ENCODE measurements around the gene AP1M1.

AP1M1 gene

DNA sequence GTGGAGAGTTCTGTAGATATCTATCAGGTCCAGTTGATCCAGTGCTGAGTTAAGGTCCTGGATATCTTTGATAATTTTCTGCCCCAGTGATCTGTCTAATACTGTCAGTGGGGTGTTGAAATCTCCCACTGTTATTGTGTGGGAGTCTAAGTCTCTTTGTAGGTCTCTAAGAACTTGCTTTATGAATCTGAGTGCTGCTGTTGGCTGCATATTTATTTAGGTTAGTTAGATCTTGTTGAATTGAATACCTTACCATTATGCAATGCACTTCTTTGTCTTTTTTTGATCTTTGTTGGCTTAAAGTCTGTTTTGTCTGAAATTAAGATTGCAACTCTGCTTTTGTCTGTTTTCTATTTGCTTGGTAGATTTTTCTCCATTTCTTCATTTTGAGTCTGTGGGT is 15.4 kb downstream of the AP1M1 start:
- Mint-ChIP-seq H3K4me3 (peak overlapping the region; percentile 18 to 31), H3K27ac (peak overlapping the region in 1 of 2 donors; percentile 16), H3K4me1 (peaks cover 87% of the 10 kb centered on the region), H3K9me3 (no peaks in the 10 kb centered on the region), H3K27me3 (no peaks in the 10 kb centered on the region)
- no peak for ATAC-seq
- no peak for DNase-seq

DNA sequence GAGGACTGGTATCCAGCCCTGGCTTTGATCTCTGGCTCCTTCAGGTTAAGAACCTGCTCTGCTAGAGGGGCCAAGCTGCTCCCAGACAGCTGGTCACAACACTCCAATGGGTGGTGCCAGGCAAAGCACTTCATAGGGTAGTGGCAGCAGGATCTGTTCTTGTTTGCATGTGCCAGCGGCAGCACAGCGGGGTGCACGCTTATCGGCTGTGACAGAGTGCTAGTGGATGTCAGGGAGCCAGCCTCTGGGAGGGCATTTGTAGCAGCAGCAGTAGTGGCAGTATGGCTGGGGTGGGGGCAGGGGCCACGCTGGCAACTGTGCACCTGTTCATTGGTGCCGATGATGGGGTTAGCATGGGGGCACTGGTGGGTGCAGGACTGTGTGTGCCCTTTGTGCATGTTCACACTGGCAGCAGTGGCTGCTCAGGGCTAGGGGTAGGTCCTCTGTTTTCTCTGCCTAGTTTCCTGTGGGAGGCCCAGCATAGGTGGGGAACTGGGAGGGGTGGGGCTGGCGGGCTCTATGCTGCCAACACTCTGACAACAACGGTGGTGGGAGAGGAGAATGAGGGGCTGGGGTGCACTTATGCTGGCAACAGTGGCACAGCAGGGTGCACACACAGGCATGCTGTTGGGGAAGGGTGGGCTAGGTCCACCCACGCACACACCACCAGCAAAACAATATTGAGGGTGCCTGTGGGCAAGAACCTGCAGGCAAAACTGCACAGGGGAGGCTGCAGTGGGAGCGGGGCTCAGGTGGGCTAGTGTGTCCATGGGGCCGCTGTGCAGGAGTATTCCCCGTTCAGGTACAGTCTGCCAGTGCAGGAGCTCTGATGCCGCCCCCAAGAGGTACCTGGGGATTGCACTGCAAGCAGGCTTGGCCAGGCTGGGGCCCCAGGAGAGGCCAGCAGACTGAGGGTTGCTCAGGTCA is 19.3 kb downstream of the AP1M1 start:
- no peaks in the 10 kb centered on the region for H3K27me3 Mint-ChIP-seq
- peak overlapping the region in 1 of 2 donors; percentile 92 for H3K27ac Mint-ChIP-seq
- peak in 1 of 2 donors; percentile 17 for DNase-seq
- H3K4me3 Mint-ChIP-seq = peak overlapping the region; percentile 51 to 73
- ATAC-seq = peak; percentile 76
- peaks cover 67% of the 10 kb centered on the region for H3K4me1 Mint-ChIP-seq
- peaks cover 7 to 10% of the 10 kb centered on the region in 2 donors for H3K9me3 Mint-ChIP-seq

DNA sequence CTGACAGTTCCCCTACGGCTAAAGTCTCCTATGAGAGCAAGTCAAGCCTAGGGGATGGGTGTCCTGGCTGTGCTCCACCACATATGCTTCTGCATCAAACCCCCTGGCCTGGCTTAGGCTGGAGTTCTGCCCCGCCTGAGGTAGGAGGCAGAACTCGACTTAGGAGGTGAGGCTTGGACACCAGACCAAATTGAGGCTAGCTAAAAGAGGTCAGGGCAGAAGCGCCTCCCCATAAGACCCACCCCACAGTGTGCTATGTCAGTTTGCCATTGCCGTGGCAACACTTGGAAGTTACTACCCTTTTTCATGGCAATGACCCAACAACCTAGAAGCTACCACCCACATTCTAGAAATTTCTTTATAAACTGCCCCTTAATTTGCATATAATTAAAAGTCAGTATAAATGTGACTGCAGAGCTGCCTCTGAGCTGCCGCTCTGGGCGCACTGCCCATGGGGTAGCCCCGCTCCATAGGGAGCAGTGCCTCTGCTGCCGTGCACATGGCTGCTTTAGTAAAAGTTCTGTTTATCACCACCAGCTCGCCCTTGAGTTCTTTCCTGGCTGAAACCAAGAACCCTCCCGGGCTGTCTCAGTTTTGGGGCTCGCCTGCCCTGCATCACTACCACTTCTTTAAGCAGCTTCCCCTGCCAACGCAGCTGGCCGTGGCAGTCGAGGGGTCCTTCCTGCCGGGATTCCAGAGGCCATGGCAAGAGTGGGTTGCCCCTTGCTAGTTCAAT is 20.2 kb downstream of the AP1M1 start:
- Mint-ChIP-seq H3K4me1 (peaks cover 58% of the 10 kb centered on the region), H3K27ac (no peak overlapping the region), H3K4me3 (peak overlapping the region; percentile 55 to 73), H3K9me3 (peaks cover 7 to 10% of the 10 kb centered on the region in 2 donors), H3K27me3 (no peaks in the 10 kb centered on the region)
- ATAC-seq (peak; percentile 71), DNase-seq (peak in 1 of 2 donors; percentile 24)

DNA sequence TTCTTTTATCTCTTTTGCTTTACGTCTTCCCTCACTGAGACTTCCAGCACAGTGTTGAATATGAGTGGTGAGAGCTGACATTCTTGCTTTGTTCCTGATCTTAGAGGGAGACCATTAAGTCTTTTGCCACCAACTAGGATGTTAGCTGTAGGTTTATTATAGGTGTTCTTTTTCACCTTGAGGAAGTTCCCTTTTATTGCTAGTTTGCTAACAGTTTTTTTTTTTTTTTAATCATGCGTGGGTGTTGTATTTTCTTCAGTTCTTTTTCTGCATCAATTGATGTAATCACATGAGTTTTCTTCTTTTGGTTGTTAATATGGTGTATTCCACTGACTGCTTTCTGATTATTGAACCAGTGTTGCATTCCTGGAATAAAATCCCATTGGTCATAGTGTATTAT is 21.1 kb downstream of the AP1M1 start:
- peak overlapping the region in 1 of 2 donors; percentile 68 for H3K27ac Mint-ChIP-seq
- ATAC-seq (no peak), DNase-seq (no peak)
- peaks cover 51% of the 10 kb centered on the region for H3K4me1 Mint-ChIP-seq
- no peaks in the 10 kb centered on the region for H3K27me3 Mint-ChIP-seq
- peaks cover 7 to 10% of the 10 kb centered on the region in 2 donors for H3K9me3 Mint-ChIP-seq
- H3K4me3 Mint-ChIP-seq = peak overlapping the region; percentile 55 to 73

DNA sequence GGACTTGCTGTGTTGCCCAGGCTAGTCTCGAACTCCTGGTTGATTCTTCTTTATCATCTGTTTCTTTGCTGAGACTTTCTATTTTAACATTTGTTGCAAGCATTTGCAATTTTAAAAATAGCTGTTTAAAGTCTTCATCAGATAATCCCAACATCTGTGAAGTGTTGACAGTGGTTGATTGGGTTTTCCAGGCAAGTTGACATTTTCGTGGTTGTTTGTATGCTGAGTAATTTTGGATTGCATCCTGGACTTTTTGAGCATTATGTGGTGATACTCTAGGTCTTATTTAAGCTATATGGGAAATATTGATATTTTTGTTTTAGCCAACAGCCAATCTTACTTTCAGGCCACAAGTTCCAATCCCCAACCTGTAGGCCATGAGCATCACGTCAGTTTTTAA is 25.1 kb downstream of the AP1M1 start:
- no peak overlapping the region for H3K4me3 Mint-ChIP-seq
- DNase-seq (no peak), ATAC-seq (no peak)
- no peaks in the 10 kb centered on the region for H3K27me3 Mint-ChIP-seq
- peak overlapping the region in 1 of 2 donors; percentile 59 for H3K27ac Mint-ChIP-seq
- H3K4me1 Mint-ChIP-seq = peaks cover 21% of the 10 kb centered on the region
- peaks cover 7 to 10% of the 10 kb centered on the region in 2 donors for H3K9me3 Mint-ChIP-seq

DNA sequence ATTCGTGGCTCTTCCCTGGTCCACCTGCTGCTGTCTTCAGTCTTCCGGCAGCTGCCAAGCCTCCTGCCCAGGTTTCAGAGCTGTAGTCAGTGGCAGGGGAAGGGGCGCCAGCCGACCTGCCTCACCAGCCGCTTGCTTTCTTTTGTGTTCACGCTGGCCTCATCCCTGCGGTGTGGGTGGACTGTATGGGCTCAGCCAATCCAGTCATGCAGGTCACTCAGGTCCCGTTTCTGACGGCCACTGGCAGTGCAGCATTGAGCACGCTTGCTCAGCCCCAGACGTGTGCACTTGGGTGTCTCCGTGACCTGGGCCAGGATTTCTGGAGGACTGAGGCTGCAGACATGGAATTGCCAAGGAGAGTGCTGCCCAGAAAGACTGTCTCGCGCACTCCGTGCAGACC is 26.0 kb downstream of the AP1M1 start:
- no peak overlapping the region for H3K4me3 Mint-ChIP-seq
- ATAC-seq = no peak
- H3K9me3 Mint-ChIP-seq = peaks cover 7 to 9% of the 10 kb centered on the region in 2 donors
- no peak for DNase-seq
- peak overlapping the region in 1 of 2 donors; percentile 9 for H3K27ac Mint-ChIP-seq
- peaks cover 18% of the 10 kb centered on the region for H3K4me1 Mint-ChIP-seq
- no peaks in the 10 kb centered on the region for H3K27me3 Mint-ChIP-seq

DNA sequence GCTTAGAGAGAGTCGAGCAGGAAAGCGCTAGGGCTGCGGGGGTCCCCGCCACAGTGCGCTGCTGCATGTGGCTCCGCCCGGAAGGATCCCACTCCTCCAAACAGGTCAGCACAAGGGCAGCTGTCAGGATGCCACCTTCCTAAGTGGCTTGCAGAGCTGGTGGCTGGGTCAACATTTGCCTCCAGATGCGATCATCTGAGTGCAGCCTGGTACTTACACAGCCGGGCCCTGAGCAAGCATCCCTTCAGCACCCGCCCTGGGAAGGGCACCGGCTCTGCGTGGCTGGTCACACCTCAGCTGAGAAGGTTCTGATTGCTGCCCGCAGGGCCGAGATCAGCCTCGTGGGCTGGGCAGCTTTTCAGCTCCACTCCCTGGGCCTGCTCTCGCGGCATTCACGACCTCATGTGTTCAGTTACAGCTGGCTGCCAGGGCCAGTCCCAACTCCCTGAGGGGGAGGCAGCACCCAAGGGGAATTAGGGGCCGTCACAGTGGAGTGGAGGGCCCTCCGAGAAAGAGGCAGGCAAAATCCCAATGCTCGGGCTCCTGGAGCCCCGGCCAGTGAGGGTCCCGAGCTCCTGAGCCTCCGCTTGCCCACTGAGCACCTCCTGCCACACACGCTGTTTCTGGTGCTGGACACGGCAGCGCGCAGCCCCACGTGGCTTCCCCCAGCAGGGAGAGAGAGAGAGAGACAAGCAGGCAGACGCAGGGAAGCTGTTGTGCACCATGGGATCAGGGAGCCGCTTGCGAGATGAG is 26.8 kb downstream of the AP1M1 start:
- Mint-ChIP-seq H3K4me1 (peaks cover 20% of the 10 kb centered on the region), H3K4me3 (no peak overlapping the region), H3K27me3 (no peaks in the 10 kb centered on the region), H3K27ac (peak overlapping the region in 1 of 2 donors; percentile 50), H3K9me3 (peaks cover 5 to 7% of the 10 kb centered on the region in 2 donors)
- ATAC-seq (no peak), DNase-seq (no peak)

DNA sequence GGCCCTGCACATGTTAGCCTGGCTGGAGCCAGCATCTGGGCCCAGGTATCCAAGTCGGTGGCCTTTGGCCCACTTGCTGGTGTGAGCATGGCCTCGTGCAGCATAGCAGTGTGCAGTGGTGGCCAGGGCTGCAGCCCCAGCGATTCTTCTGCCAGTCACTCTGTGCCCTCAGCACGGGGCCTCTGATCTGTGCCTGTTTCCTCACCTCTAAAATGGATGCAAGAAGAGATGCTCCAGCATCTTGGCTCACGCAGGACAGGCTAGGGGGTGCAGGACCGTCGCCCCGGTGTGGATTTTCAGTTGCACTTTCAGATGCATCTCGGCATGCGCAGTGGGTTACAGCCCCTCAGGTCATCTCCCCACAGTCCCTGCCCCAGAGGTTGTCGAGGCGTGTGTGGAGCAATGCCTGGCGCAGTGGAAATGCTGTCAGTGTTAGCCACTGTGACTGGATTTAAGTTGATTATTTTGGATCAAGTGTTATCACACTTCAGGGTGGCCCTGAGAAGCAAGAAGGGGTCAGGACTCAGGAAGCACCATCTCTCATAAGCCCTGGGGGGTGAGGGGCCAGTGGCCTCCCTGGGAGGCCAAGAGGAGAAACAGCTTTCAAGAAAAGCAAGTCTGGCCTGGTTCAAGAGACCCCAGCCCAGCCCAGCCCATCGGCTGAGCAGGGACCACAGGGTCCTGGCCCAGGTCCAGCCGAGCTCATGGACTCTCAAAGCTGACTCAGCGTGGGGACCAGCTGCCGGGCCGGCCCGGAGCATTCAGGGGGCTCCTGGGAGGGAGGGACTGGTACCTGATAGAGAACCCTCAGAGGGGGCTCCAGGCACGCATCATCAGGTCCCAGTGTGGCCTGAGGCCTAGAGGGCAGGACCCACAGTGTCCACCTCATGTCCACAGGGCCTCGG is 27.8 kb downstream of the AP1M1 start:
- Mint-ChIP-seq H3K9me3 (peaks cover 5 to 6% of the 10 kb centered on the region in 2 donors), H3K27ac (peak overlapping the region in 1 of 2 donors; percentile 40), H3K27me3 (no peaks in the 10 kb centered on the region), H3K4me3 (no peak overlapping the region), H3K4me1 (peaks cover 25% of the 10 kb centered on the region)
- DNase-seq (no peak), ATAC-seq (no peak)

DNA sequence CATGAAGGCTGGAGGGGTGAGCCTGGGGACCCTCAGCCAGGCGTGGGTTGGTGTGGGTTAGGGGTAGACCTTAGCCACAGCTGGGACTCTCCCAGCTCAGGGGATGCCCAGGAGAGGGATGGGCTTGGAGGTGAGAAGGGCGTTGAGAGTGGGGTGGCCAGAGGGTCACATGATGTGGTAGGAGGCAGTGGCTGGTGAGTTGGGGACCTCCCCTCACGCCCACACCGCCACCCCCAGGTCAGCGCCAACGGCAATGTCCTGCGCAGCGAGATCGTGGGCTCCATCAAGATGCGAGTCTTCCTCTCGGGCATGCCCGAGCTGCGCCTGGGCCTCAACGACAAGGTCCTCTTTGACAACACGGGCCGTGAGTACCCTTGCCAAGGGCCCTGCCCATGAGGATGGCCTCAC is 28.5 kb downstream of the AP1M1 start:
- Mint-ChIP-seq H3K27ac (peak overlapping the region in 1 of 2 donors; percentile 40), H3K4me3 (no peak overlapping the region), H3K4me1 (peaks cover 25% of the 10 kb centered on the region), H3K27me3 (no peaks in the 10 kb centered on the region), H3K9me3 (no peaks in the 10 kb centered on the region)
- ATAC-seq = no peak
- no peak for DNase-seq

DNA sequence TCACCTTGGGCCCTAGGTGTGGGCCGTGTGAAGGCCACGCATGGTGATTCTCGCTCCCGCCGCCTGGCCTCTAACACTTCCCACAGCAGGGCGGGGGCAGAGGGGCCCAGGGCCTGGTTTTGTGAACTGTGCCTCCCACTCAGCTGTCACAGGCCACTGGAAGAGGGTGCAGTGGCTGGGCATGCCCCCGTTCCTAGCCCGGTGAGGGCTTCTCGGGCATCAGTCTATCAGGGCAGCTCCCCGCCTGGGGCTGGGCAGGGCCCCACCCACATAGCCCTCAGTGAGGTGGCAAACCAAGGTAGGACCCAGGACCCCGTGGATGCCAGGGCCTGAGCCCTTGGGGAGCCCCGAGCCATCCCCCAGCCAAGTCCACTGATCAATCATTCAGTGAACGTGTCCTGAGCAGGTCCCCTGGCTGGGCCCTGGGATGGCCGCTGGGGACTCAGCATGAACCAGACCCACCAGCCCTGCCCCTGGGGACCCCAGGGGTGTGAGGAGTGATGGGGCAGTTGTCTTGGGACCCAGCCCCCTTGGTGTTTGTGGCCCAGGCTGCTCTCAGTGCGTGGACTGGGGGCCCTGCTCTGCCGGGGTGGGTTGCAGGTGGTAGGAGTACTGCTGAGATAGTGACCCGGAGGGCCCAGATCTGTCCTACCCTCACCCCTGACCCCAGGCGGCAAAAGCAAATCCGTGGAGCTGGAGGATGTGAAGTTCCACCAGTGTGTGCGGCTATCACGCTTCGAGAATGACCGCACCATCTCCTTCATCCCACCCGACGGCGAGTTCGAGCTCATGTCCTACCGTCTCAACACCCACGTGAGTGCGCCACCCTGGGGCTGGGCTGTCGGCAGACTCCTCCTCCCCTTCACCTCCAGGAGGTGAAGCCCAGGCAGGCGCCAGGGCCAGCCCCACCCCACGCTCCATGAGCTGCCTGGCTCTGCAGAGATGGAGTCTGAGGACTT is 29.4 kb downstream of the AP1M1 start:
- Mint-ChIP-seq H3K27me3 (no peaks in the 10 kb centered on the region), H3K27ac (peak overlapping the region in 1 of 2 donors; percentile 67), H3K4me3 (no peak overlapping the region), H3K4me1 (peaks cover 26% of the 10 kb centered on the region), H3K9me3 (no peaks in the 10 kb centered on the region)
- DNase-seq (no peak), ATAC-seq (peak; percentile 26)

DNA sequence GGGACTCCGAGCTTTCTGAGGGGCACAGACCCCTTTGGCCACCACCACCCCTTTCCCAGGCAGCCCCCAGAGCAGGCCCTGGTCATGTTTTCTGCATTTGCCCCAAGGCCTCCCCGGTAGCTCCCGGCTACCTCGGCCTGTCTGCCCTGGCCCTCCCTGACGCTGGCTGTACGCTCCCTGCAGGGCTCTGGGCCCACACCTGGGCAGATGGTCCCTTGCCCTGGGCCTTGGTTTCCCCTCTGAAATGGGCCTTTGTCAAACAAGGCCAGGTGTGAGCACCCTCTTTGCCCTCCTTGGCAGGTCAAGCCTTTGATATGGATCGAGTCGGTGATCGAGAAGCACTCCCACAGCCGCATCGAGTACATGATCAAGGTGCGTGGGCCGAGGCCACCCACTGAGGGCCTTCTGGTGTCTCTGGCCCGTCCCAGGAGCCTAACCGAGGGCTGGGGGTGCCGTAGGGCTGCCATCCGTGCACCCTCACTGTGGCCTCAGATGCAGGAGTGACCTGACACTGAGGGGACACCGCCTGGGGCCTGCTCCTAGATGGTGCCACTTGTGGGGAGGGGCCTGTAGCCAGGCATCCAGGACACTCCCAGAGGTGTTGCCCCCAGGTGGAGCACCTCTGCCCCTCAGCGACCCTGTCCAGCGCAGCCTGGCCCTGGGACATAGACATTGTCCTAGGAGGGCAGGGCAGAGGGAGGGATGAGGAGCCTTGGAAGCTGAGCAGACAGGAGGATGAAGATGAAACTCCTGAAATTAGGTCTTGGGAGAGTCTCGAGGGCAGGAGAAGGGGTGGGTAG is 30.3 kb downstream of the AP1M1 start:
- Mint-ChIP-seq H3K27me3 (no peaks in the 10 kb centered on the region), H3K27ac (no peak overlapping the region), H3K9me3 (no peaks in the 10 kb centered on the region), H3K4me1 (peaks cover 35% of the 10 kb centered on the region), H3K4me3 (no peak overlapping the region)
- DNase-seq (no peak), ATAC-seq (no peak)

DNA sequence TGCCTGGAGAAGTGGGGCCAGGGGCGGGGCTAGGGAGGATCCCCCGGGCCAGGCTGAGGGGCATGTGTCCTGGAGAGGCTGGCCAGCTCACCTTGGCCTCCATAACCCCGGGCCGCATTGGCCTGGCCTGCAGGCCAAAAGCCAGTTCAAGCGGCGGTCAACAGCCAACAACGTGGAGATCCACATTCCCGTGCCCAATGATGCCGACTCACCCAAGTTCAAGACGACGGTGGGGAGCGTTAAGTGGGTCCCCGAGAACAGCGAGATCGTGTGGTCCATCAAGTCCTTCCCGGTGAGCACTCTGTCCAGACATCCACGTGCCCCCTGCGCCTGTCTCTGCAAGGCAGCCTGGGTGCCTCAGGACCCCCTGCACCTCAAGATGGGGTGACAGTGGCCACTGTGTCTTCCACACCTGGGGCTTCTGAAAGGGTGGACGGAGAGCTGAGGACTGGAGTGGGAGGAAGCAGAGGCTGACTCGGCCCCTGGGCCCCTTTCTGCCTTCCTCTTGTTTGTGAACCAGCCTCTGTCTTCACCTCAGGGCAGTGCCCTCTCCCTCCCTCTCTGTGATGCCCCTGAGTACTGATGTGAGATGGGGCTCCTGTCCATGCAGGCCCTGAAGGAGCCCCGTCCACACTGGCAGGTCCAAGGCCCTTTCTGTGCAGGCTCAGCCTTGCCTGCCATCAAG is 31.1 kb downstream of the AP1M1 start:
- peaks cover 40% of the 10 kb centered on the region for H3K4me1 Mint-ChIP-seq
- ATAC-seq (no peak), DNase-seq (no peak)
- H3K27ac Mint-ChIP-seq = no peak overlapping the region
- H3K27me3 Mint-ChIP-seq = no peaks in the 10 kb centered on the region
- no peaks in the 10 kb centered on the region for H3K9me3 Mint-ChIP-seq
- H3K4me3 Mint-ChIP-seq = no peak overlapping the region

DNA sequence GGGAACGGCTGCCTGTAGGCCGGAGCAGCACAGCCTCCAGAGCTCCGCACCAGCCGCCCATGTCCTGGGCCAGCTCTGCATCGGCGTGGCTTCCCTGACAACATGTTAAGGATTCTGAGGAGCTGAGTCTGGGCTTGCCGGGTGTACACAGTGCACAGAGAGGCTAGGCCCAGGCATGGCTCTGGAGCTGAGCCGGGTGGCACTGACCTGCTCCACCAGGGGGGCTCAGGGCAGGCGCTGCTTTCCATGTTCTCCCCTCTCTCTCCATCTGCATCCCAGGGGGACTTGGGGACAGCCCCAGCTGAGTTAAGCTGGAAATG is 31.6 kb downstream of the AP1M1 start:
- ATAC-seq = no peak
- DNase-seq = no peak
- Mint-ChIP-seq H3K27ac (peak overlapping the region in 1 of 2 donors; percentile 31), H3K27me3 (no peaks in the 10 kb centered on the region), H3K4me3 (no peak overlapping the region), H3K4me1 (peaks cover 41% of the 10 kb centered on the region), H3K9me3 (no peaks in the 10 kb centered on the region)
